K562 treated with DMSO at 1 percent for 24 hours (cell line): Measurements from ENCODE around the gene ITPRIPL1. TPM values are rescaled to one million over a fixed set of nuclear protein-coding genes. Genes with fewer than 3 reads are reported as not detected.

Experiments
- total RNA-seq: library from RNA; unstranded; fragments of 300-600 nt; gene quantifications from 2 replicates; pipeline ENCODE4 v1.2.3, GENCODE V29; 2022; ENCODE audit warnings: low read depth; ENCODE audit not compliant: insufficient read depth

The ITPRIPL1 gene
- 3.6 and 4.2 TPM in 2 replicates for total RNA-seq

GRCh38 chr2:96325041-96325883 lies at the start of gene ITPRIPL1:
ITPRIPL1 (plus strand) TSS chr2:96325317; CDS start chr2:96325840, 523 bp downstream.

GRCh38 chr2:96305091-96305978 lies 19.8 kb upstream of the ITPRIPL1 start, which contains the start of gene SNRNP200:
SNRNP200 (minus strand) TSS chr2:96305546; CDS start chr2:96305437, 109 bp downstream.

Other genes with a start within 250 kb of the ITPRIPL1 start
- not detected in 2 replicates for gene ADRA2B, start 208.7 kb upstream of the ITPRIPL1 start, total RNA-seq
- not detected in 2 replicates for gene ASTL, start 186.8 kb upstream of the ITPRIPL1 start, total RNA-seq
- 0.43 TPM in 1 of 2 replicates, not detected in the other for gene DUSP2, start 179.9 kb upstream of the ITPRIPL1 start, total RNA-seq
- 97.6 and 105 TPM in 2 replicates for gene STARD7, start 116.5 kb upstream of the ITPRIPL1 start, total RNA-seq
- 29.3 and 31.7 TPM in 2 replicates for gene TMEM127, start 59.3 kb upstream of the ITPRIPL1 start, total RNA-seq
- gene CIAO1, start 59.1 kb upstream of the ITPRIPL1 start, total RNA-seq: 107 and 112 TPM in 2 replicates
- 216 and 221 TPM in 2 replicates for gene SNRNP200, start 19.8 kb upstream of the ITPRIPL1 start, total RNA-seq
- 64.5 and 68.0 TPM in 2 replicates for gene NCAPH, start 10.4 kb downstream of the ITPRIPL1 start, total RNA-seq
- gene NEURL3, start 180.0 kb downstream of the ITPRIPL1 start, total RNA-seq: 0.32 TPM in 1 of 2 replicates, not detected in the other
- gene ARID5A, start 211.4 kb downstream of the ITPRIPL1 start, total RNA-seq: 18.0 and 23.3 TPM in 2 replicates